GM18870 (cell line): ENCODE results near the gene PTPRQ.
"Not testable (repeated sequence)": the region's sequence is repeated elsewhere in the genome, so short reads cannot be mapped to it uniquely, and the experiment has no call there.

Experiments used
- ATAC-seq: cut with Tn5 transposase; IDR thresholded peaks from one replicate; pipeline ENCODE4 v1.9.1; 2021; ENCODE audit warnings: moderate library complexity; ENCODE audit not compliant: unreplicated experiment

PTPRQ gene

DNA sequence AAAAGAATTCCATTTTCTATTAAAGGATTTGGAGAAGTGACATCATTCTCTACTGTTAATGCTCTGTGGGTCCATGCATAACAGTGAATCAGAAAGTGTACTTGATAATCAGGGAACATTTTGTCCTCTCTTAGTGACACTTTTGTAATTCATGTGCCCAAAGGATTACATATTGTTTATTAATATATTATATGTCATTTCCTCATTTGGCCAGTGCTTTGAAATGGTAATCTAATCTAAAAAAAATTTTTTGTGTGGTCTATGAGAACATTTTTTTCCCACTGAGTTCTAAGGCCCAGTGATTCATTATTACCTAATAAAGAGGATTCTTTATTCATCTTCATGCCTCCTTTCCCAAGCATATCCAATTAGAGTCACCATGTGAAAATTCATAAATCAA lies 183.7 kb downstream of the PTPRQ start:
- ATAC-seq = no peak

DNA sequence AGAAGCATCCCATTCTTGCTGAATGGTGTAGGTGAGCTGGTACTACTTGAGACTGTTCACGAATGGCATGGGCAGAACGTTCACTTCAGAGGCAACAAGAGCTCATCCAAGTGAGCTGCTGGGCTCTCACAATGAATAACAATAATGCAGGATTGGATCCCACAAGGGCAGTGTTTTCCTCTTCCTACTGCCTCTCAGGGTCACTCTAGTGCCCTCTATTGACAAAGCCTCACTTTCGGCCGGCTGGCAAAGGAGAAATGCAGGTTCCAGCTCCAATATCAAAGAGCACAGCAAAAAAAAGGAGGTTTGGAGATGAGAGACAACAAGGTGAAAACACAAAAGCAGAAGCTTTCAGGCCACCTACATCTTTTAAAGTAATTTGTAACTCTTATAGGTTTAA lies 188.8 kb downstream of the PTPRQ start:
- no peak for ATAC-seq

- ATAC-seq = no peak
Observed at GRCh38 chr12:80634903-80635302, 190.9 kb downstream of the PTPRQ start.

GRCh38 chr12:80636832-80637231 lies 192.8 kb downstream of the PTPRQ start:
- ATAC-seq = no peak

DNA sequence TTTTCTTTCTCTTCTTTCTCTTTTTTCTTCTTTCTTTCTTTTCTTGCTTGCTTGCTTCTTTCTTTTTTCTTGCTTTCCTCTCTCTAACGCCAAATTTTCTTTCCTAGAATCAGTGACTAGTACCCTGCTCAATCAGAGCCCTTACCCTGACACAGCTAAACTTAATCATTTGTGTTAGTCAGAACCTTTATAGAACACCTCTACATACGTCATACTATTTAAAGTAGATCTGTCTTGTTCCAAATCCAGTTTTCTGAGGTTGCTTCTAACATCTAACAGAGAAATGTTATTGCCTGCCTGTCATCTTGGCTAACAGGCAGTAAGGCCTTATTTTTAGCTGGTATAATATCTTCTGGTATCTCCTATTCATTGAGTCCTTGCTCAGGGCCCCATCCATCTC lies 197.9 kb downstream of the PTPRQ start:
- no peak for ATAC-seq

DNA sequence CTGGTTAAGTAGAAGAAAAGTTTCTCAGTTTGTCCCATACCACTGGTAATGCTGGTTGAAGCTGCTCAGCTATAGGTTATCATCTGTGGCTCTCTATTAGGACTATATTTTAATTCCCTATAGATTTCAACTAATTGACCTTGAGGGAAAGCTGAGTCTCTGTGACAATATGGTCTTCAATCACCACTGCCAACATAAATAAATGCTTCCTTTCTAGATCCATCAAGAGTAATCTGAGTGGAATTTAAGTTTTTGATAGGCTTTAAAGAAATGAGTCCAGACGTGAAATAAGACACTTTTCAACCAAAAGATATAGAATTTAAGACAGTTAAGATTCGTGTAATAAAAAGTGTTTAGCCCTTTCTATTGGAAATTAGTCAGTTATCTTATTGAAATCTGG lies 199.9 kb downstream of the PTPRQ start:
- no peak for ATAC-seq

DNA sequence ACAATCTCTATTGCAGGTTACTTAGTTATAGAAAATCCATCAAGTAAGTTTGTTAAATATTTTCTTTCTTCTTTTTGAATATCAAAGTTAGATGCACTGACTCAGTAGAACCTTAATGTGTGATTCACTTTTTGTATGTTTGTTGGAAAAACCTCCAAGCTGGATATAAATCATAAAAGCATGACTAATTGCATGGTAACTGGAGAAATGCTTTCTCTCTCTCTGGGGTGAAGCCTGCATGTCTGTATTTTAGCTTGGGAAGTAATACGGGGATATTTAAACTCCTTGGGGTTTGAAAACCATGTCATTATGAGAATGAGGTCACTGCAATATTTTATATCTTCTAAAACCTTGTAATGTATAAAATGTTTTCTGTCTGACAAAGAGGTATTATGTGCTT lies 204.8 kb downstream of the PTPRQ start:
- ATAC-seq = no peak

- ATAC-seq = no peak
Observed at GRCh38 chr12:80655751-80656150, 211.7 kb downstream of the PTPRQ start.

- no peak for ATAC-seq
Observed at GRCh38 chr12:80659512-80660063, 215.6 kb downstream of the PTPRQ start.

DNA sequence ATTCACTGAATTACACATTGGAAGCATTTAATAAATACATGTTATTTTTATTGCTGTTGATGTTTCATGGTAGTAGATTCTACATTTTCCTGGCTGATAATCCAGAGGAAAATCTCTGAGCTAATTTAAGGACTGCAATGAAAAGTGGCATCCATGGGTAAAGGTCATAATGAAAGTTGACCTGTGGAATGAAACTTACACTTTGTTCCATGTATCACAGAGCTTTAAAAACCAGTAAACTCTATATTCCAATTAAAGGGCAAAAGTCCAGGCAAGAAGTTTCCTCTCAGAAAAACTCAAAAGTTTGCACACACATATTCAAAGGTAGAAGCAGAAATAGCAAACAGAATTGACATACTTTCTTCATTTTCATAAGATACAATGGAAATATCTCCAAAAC lies 218.6 kb downstream of the PTPRQ start:
- ATAC-seq = no peak

DNA sequence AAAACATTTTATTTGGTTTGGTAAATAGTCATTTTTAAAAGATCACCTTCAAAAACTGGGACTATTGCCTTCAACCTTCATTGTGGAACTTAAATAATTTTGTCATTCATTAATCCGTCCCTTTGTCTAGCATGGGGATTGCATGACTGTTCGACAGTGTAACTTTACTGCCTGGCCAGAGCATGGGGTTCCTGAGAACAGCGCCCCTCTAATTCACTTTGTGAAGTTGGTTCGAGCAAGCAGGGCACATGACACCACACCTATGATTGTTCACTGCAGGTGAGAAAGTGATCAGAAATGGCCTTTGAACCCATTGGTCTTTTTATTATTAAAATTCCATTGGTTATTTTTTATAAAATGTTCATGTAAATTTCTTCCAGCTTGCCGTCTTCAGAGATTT lies 226.2 kb downstream of the PTPRQ start:
- no peak for ATAC-seq

DNA sequence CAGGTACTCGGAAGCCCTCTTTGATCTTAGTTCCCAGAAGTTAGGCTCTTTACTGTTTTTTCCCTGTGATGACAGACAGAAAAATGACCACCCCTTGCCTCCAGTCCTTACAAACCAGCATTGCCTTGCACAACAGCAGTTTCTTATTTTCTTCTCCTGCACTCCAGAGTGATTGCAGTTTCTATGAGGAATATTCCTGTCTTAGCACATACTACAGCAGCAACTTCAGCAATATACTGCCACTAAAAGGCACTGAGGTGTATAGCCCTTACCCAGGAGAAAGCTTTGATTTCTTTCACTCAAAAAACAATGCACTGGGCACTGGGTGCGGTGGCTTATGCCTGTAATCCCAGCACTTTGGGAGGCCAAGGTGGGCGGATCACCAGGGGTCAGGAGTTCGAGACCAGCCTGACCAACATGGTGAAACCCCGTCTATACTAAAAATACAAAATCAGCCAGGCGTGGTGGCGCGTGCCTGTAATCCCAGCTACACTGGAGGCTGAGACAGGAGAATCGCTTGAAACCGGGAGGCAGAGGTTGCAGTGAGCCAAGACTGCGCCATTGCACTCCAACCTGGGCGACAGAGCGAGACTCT lies 232.1 kb downstream of the PTPRQ start:
- not testable (repeated sequence) for ATAC-seq

GRCh38 chr12:80676856-80677255 lies 232.8 kb downstream of the PTPRQ start:
- no peak for ATAC-seq

GRCh38 chr12:80677994-80678393 lies 234.0 kb downstream of the PTPRQ start:
- no peak for ATAC-seq

DNA sequence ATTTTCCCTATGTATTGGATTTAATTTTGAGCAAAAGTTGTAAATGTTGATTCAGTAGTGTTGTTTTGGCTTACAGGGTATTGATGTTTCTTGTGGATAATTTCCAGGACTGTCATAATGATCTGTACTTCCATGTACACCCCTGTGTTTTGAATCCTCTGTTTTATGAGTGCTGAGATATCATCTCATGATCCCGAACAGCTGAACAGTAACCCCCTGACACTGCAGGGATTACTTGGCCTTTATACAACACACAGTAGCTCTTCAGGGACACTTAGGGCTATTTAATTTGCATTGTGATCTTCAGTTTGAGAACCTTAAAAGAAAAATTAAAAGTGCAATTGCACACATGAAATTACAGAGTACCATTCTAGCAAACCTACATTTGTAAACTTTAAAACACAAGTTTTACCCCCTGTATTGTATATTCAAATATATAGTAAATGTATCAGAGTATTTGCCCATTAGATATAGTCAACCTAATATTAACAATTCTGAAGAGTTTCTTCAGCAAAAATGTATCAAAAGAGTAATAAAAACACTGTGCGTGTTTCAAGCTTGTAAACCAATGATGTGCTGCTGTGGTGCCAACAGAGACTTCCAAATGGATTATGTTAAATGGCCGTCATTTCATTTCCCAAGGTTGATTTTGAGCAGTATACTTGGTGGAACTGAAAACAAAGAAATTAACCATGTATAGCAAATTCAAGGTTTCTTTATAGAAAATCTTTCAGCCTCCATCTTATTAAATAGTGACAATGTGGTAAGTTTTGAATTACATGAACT lies 235.5 kb downstream of the PTPRQ start:
- ATAC-seq = no peak

GRCh38 chr12:80681287-80681686 lies 237.3 kb downstream of the PTPRQ start:
- ATAC-seq = peak; percentile 86

GRCh38 chr12:80681786-80682185 lies 237.8 kb downstream of the PTPRQ start:
- ATAC-seq = no peak

DNA sequence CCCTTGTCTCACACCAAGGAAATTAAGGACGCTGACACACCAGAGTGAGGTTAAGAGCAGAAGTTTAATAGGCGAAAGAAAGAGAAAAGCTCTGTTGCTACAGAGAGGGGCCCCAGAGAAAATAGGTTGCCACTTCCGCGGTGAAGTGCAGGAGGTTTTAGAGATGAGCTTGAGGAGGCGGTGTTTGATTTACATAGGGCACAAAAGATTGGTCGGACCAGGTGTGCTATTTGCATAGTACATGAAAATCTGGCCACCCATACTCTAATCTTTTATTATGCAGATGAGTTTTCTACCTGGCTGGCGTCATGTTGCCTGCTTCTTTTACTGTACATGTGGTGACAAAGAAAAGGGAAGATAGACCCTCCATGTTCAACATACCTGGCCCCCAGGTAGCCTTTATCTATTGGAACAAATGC lies 240.1 kb downstream of the PTPRQ start:
- ATAC-seq = no peak

DNA sequence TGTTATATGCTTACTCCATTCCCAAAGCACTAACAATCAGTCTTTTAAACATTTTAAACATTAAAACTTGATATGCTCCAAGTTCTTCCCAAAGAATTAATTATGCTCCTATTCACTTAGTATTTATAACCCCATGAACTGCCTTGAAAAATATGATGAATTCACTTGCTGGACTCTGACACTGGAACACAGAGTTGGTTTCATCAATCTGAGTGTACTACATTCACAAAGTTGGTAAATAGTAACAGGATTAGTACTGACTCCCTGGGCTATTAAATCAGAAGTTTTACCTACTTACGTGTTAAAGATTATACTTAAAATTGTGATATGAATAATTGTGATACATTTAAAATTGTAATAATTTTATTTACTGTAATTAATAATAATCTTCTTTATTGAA lies 246.1 kb downstream of the PTPRQ start:
- ATAC-seq = no peak

- ATAC-seq = no peak
Observed at GRCh38 chr12:80690513-80690912, 246.5 kb downstream of the PTPRQ start.

GRCh38 chr12:80692114-80692513 lies 248.1 kb downstream of the PTPRQ start:
- ATAC-seq = peak; percentile 56

DNA sequence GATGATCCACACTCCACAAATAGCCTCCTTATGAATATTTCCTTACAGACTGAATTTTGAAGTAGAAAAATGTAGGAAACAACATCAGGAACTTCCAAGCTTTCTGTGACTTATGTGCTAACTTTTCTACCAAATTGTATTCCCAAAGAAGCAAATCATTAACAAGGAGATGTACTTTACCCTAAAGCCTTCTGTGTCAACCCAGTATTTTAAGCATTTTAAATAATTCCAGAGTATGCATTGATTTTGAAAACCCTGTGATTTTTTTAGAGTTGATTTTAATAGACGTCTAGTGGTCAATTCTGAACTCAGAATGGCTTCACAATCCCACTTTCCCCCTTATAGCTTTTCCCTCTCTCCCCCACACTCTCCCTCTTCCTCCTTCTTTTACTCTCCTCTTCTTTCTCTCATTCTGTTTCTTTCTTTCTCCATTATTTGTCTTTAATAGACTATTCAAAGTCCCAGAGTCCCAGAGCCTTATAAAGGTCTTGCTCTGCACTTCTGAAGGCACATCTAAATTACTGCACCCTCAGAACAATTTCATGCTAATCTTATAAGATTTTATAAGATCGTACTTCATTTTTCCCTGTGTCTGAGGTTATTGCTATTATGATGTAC lies 253.3 kb downstream of the PTPRQ start:
- ATAC-seq = no peak
